GM23338 (cell line): ENCODE results near the gene CFAP74.

Experiments
- CREB1 ChIP-seq: fragments of 250-450 bp; sonication (Bioruptor Pico); IDR thresholded peaks from 2 replicates; pipeline ENCODE4 v1.5.0; 2020; ENCODE audit warnings: low read depth, mild to moderate bottlenecking, moderate library complexity
- EZH2 ChIP-seq: fragments of 200-600 bp; sonication (generic); IDR thresholded peaks from one replicate; pipeline ENCODE4 v1.8.0; 2017; ENCODE audit warnings: antibody characterized with exemption, mild to moderate bottlenecking, low read depth; ENCODE audit not compliant: unreplicated experiment
- EZH2phosphoT487 ChIP-seq: fragments of 200-600 bp; sonication (generic); IDR thresholded peaks from one replicate; pipeline ENCODE4 v1.8.1; 2018; ENCODE audit warnings: antibody characterized with exemption; ENCODE audit not compliant: unreplicated experiment
- JUNB ChIP-seq: IDR thresholded peaks from one replicate; pipeline ENCODE4 v1.6.1; 2016; ENCODE audit warnings: antibody characterized with exemption; ENCODE audit not compliant: unreplicated experiment
- NANOG ChIP-seq: IDR thresholded peaks from 2 replicates; pipeline ENCODE4 v1.6.1; 2016; ENCODE audit warnings: antibody characterized with exemption, borderline replicate concordance
- POLR2AphosphoS5 ChIP-seq: IDR thresholded peaks from 2 replicates; pipeline ENCODE4 v1.6.1; 2016; ENCODE audit warnings: antibody characterized with exemption, low read depth
- STAT1 ChIP-seq: IDR thresholded peaks from one replicate; pipeline ENCODE4 v1.6.1; 2016; ENCODE audit warnings: antibody characterized with exemption; ENCODE audit not compliant: unreplicated experiment
- ZNF114 ChIP-seq: fragments of 250-450 bp; sonication (Bioruptor Pico); IDR thresholded peaks from 2 replicates; pipeline ENCODE4 v1.5.0; 2020; ENCODE audit warnings: mild to moderate bottlenecking, moderate library complexity
- ZNF331 ChIP-seq: fragments of 250-450 bp; sonication (Bioruptor Pico); IDR thresholded peaks from 2 replicates; pipeline ENCODE4 v1.5.0; 2020; ENCODE audit warnings: low read depth, mild to moderate bottlenecking, moderate library complexity
- TF ChIP-seq, protein P1 (sequence below), 2 experiments: fragments of 200-600 bp in 1 of 2; sonication (generic) in 1 of 2; conservative IDR thresholded peaks; 2 replicates each; pipeline versions ENCODE4 v1.5.1 to v1.6.1; 2016 to 2017; ENCODE audit warnings: antibody characterized with exemption in 2 of 2, low read depth in 2 of 2, mild to moderate bottlenecking in 2 of 2, moderate library complexity in 1 of 2
- TF ChIP-seq, protein P2 (sequence below): IDR thresholded peaks from one replicate; pipeline ENCODE4 v1.6.1; 2018; ENCODE audit warnings: antibody characterized with exemption; ENCODE audit not compliant: unreplicated experiment
- TF ChIP-seq, protein P3 (sequence below): fragments of 250-450 bp; sonication (Bioruptor Pico); IDR thresholded peaks from 2 replicates; pipeline ENCODE4 v1.5.0; 2020; ENCODE audit warnings: mild to moderate bottlenecking, moderate library complexity
- TF ChIP-seq, protein P4 (sequence below): IDR thresholded peaks from 2 replicates; pipeline ENCODE4 v1.6.1; 2016; ENCODE audit warnings: antibody characterized with exemption

DNA sequence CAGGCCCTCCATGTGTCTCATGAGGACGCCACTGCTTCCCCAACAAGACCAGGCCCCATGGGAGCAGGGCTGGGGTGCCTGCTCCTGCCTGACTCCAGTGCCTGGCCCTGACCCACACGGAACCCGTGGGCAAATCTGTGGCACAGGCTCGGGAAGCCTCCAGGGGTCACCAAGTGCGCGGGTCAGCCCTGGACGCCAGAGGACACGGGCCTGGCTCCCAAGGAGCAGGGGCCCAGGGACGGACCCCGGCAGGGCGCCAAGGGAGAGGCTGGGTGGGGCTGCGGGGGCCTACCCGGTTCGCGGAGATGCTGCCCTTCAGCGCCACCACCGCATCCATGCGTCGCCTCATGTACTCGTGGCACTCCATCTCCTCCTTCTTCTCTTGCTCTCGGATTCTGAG, 31.9 kb downstream of the CFAP74 start:
- TF ChIP-seq, protein P1, sequence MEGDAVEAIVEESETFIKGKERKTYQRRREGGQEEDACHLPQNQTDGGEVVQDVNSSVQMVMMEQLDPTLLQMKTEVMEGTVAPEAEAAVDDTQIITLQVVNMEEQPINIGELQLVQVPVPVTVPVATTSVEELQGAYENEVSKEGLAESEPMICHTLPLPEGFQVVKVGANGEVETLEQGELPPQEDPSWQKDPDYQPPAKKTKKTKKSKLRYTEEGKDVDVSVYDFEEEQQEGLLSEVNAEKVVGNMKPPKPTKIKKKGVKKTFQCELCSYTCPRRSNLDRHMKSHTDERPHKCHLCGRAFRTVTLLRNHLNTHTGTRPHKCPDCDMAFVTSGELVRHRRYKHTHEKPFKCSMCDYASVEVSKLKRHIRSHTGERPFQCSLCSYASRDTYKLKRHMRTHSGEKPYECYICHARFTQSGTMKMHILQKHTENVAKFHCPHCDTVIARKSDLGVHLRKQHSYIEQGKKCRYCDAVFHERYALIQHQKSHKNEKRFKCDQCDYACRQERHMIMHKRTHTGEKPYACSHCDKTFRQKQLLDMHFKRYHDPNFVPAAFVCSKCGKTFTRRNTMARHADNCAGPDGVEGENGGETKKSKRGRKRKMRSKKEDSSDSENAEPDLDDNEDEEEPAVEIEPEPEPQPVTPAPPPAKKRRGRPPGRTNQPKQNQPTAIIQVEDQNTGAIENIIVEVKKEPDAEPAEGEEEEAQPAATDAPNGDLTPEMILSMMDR (conservative IDR thresholded peaks at IDR 0.05; ENCODE audit: low read depth in 2 of 2) = no peak
- TF ChIP-seq EZH2 = no peak
- TF ChIP-seq POLR2AphosphoS5 = no peak
- no peak for TF ChIP-seq JUNB
- TF ChIP-seq, protein P2, sequence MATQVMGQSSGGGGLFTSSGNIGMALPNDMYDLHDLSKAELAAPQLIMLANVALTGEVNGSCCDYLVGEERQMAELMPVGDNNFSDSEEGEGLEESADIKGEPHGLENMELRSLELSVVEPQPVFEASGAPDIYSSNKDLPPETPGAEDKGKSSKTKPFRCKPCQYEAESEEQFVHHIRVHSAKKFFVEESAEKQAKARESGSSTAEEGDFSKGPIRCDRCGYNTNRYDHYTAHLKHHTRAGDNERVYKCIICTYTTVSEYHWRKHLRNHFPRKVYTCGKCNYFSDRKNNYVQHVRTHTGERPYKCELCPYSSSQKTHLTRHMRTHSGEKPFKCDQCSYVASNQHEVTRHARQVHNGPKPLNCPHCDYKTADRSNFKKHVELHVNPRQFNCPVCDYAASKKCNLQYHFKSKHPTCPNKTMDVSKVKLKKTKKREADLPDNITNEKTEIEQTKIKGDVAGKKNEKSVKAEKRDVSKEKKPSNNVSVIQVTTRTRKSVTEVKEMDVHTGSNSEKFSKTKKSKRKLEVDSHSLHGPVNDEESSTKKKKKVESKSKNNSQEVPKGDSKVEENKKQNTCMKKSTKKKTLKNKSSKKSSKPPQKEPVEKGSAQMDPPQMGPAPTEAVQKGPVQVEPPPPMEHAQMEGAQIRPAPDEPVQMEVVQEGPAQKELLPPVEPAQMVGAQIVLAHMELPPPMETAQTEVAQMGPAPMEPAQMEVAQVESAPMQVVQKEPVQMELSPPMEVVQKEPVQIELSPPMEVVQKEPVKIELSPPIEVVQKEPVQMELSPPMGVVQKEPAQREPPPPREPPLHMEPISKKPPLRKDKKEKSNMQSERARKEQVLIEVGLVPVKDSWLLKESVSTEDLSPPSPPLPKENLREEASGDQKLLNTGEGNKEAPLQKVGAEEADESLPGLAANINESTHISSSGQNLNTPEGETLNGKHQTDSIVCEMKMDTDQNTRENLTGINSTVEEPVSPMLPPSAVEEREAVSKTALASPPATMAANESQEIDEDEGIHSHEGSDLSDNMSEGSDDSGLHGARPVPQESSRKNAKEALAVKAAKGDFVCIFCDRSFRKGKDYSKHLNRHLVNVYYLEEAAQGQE = no peak
- TF ChIP-seq CREB1 (CRISPR knock-in tag) = no peak
- no peak for TF ChIP-seq EZH2phosphoT487
- TF ChIP-seq, protein P3, sequence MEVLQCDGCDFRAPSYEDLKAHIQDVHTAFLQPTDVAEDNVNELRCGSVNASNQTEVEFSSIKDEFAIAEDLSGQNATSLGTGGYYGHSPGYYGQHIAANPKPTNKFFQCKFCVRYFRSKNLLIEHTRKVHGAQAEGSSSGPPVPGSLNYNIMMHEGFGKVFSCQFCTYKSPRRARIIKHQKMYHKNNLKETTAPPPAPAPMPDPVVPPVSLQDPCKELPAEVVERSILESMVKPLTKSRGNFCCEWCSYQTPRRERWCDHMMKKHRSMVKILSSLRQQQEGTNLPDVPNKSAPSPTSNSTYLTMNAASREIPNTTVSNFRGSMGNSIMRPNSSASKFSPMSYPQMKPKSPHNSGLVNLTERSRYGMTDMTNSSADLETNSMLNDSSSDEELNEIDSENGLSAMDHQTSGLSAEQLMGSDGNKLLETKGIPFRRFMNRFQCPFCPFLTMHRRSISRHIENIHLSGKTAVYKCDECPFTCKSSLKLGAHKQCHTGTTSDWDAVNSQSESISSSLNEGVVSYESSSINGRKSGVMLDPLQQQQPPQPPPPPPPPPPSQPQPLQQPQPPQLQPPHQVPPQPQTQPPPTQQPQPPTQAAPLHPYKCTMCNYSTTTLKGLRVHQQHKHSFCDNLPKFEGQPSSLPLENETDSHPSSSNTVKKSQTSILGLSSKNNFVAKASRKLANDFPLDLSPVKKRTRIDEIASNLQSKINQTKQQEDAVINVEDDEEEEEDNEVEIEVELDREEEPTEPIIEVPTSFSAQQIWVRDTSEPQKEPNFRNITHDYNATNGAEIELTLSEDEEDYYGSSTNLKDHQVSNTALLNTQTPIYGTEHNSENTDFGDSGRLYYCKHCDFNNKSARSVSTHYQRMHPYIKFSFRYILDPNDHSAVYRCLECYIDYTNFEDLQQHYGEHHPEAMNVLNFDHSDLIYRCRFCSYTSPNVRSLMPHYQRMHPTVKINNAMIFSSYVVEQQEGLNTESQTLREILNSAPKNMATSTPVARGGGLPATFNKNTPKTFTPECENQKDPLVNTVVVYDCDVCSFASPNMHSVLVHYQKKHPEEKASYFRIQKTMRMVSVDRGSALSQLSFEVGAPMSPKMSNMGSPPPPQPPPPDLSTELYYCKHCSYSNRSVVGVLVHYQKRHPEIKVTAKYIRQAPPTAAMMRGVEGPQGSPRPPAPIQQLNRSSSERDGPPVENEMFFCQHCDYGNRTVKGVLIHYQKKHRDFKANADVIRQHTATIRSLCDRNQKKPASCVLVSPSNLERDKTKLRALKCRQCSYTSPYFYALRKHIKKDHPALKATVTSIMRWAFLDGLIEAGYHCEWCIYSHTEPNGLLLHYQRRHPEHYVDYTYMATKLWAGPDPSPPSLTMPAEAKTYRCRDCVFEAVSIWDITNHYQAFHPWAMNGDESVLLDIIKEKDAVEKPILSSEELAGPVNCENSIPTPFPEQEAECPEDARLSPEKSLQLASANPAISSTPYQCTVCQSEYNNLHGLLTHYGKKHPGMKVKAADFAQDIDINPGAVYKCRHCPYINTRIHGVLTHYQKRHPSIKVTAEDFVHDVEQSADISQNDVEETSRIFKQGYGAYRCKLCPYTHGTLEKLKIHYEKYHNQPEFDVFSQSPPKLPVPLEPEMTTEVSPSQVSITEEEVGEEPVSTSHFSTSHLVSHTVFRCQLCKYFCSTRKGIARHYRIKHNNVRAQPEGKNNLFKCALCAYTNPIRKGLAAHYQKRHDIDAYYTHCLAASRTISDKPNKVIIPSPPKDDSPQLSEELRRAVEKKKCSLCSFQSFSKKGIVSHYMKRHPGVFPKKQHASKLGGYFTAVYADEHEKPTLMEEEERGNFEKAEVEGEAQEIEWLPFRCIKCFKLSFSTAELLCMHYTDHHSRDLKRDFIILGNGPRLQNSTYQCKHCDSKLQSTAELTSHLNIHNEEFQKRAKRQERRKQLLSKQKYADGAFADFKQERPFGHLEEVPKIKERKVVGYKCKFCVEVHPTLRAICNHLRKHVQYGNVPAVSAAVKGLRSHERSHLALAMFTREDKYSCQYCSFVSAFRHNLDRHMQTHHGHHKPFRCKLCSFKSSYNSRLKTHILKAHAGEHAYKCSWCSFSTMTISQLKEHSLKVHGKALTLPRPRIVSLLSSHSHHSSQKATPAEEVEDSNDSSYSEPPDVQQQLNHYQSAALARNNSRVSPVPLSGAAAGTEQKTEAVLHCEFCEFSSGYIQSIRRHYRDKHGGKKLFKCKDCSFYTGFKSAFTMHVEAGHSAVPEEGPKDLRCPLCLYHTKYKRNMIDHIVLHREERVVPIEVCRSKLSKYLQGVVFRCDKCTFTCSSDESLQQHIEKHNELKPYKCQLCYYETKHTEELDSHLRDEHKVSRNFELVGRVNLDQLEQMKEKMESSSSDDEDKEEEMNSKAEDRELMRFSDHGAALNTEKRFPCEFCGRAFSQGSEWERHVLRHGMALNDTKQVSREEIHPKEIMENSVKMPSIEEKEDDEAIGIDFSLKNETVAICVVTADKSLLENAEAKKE = no peak
- no peak for TF ChIP-seq NANOG
- TF ChIP-seq STAT1 = no peak
- TF ChIP-seq ZNF114 (CRISPR knock-in tag) = no peak
- TF ChIP-seq ZNF331 (CRISPR knock-in tag) = no peak
- TF ChIP-seq, protein P4, sequence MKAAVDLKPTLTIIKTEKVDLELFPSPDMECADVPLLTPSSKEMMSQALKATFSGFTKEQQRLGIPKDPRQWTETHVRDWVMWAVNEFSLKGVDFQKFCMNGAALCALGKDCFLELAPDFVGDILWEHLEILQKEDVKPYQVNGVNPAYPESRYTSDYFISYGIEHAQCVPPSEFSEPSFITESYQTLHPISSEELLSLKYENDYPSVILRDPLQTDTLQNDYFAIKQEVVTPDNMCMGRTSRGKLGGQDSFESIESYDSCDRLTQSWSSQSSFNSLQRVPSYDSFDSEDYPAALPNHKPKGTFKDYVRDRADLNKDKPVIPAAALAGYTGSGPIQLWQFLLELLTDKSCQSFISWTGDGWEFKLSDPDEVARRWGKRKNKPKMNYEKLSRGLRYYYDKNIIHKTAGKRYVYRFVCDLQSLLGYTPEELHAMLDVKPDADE = no peak
